Activated naive CD8-positive, alpha-beta T cell treated with anti-CD3 and anti-CD28 coated beads for 36 hours (primary cell): ENCODE data around the gene IGSF9. TPM values are rescaled to one million over a fixed set of nuclear protein-coding genes. Genes with fewer than 3 reads are reported as not detected.
A peak's percentile ranks its signal among the peaks of the same experiment; 100 is the strongest.

Source experiments
- DNase-seq: peaks from one replicate; pipeline ENCODE4 v3.0.0; 2021
- H3K27ac Mint-ChIP-seq: one replicate; pipeline ENCODE4 v1.8.0; 2022; ENCODE audit warnings: mild to moderate bottlenecking, moderate library complexity, mixed read lengths
- H3K27me3 Mint-ChIP-seq: one replicate; pipeline ENCODE4 v1.8.0; 2022; ENCODE audit warnings: mild to moderate bottlenecking, mixed read lengths
- H3K36me3 Mint-ChIP-seq: one replicate; pipeline ENCODE4 v1.8.0; 2021; ENCODE audit warnings: mild to moderate bottlenecking, mixed read lengths
- H3K4me1 Mint-ChIP-seq: one replicate; pipeline ENCODE4 v1.8.0; 2021; ENCODE audit warnings: mixed read lengths
- H3K4me3 Mint-ChIP-seq: one replicate; pipeline ENCODE4 v1.8.0; 2022; ENCODE audit warnings: mild to moderate bottlenecking, moderate library complexity, mixed read lengths
- H3K9me3 Mint-ChIP-seq: one replicate; pipeline ENCODE4 v1.8.0; 2022; ENCODE audit warnings: mixed read lengths
- total RNA-seq, 2 experiments: library from RNA; stranded (reverse); gene quantifications; one replicate each; pipeline ENCODE4 v1.2.3, GENCODE V29; 2021

The IGSF9 gene
- total RNA-seq, 2 experiments from 2014 or later, result 0.08 TPM; not detected in 1

DNA sequence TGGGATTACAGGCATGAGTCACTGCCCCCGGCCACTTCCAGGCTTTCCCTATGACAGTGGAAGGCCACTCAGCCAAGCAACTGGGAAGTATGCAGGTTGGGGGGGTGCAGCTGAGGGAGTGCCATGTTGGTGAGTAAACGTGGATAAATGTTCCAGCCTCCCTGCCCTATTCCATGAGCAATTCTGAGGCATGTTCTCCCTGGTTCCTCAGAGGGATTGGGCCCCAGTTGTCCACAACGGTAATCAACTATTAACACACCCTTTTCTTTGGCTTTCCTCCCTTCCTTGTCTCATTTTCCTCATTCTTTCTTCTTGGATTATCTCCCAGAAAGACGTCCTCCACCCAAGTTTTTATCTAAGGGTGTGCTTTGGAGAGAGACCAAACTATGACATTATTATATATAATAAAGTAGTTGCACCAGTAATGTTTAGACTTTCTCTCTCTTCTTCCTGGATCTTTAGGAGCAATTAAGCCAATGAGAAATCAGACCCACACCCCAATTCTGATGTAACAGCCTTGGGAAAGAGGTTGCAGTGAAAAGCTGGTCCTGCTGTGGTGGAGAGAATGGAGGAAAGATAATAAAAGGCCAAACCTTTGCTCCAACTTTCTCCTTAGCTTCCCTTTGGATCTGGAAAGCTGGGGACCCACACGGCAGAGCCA is 15.4 kb upstream of the IGSF9 start:
- Mint-ChIP-seq H3K27me3 (peaks cover 3% of the 10 kb centered on the region), H3K4me3 (no peak overlapping the region), H3K9me3 (no peaks in the 10 kb centered on the region), H3K36me3 (no peaks in the 10 kb centered on the region), H3K4me1 (peaks cover 4% of the 10 kb centered on the region), H3K27ac (no peak overlapping the region)
- no peak for DNase-seq

DNA sequence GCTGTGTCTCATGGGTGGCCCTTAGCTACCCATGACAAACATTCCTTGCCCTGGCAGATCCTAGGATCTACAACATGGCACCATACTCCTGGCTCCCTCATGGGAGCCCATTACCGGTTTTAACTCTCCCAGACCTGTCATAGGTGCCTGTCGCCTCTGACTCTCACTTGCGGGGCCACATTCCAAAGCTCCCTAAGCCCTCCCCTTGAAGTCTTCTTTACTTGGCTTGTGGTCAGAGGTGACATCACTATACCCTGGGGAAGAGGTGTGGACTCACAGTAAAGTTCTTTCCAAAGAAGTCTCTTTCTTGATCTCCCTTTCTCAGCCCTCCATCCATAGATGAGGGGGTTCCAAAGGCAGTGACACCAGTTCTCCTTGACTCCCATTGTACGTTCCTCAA is 14.0 kb upstream of the IGSF9 start:
- H3K9me3 Mint-ChIP-seq, result no peaks in the 10 kb centered on the region
- H3K36me3 Mint-ChIP-seq, result no peaks in the 10 kb centered on the region
- H3K4me1 Mint-ChIP-seq, result peaks cover 4% of the 10 kb centered on the region
- peaks cover 3% of the 10 kb centered on the region for H3K27me3 Mint-ChIP-seq
- DNase-seq, result no peak
- H3K4me3 Mint-ChIP-seq, result no peak overlapping the region
- H3K27ac Mint-ChIP-seq, result no peak overlapping the region

DNA sequence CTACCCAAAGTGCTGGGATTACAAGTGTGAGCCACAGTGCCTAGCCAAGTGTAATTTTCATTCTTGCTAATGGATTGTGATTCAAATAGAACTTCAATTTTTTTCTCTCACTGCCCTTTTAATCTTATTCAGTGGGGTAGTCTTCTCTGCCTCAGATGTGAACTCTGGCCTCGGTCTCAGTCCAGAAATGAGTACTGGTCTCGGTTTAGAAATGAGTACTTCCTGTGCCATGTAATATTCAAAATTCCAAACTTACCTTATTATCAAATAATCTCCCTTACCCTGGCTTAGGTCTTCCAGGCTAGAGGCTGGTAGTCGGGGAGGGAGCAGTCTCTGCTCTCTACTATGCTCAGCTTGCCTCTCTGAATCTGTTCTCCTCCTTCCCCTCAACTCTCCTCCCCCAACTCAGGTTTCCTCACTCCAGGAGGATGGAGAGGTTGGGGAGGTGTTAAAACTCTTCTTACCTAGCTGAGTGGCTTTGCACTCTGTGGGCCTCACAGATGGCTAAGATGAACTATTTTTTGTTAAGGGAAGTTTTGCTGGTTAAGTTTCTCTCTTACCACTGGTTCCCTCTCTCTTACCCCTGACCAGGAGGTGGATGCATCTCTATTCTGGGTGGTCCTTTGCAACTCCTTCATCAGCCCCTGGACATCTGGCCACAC is 13.4 kb upstream of the IGSF9 start:
- Mint-ChIP-seq H3K4me3 (no peak overlapping the region), H3K27ac (no peak overlapping the region), H3K4me1 (peaks cover 4% of the 10 kb centered on the region), H3K36me3 (no peaks in the 10 kb centered on the region), H3K27me3 (peaks cover 4% of the 10 kb centered on the region), H3K9me3 (no peaks in the 10 kb centered on the region)
- DNase-seq, result no peak

DNA sequence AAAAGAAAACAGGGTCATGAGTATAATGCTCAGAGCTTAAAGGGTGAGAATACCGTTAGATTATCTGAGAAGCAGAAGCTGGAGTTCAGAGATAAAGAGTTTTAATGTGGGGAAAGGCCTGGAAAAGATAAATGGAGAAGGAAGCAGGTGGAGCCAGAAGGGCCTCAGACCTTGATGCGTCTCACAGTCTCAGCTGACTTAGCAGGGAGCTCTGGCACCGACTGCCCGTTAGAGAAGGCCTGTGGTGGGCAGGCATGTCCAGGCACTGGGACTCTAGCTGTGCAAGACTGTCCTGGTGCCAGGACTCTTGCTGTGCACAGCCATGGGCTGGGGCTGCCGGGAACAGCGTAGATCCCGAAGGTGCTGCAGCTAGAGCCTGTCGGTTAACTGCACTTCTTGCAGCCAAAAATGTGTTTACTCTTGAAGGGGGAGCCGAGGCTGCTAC is 12.4 kb upstream of the IGSF9 start:
- no peaks in the 10 kb centered on the region for H3K36me3 Mint-ChIP-seq
- H3K27me3 Mint-ChIP-seq, result peaks cover 6% of the 10 kb centered on the region
- H3K9me3 Mint-ChIP-seq, result no peaks in the 10 kb centered on the region
- H3K27ac Mint-ChIP-seq, result no peak overlapping the region
- no peak for DNase-seq
- peaks cover 4% of the 10 kb centered on the region for H3K4me1 Mint-ChIP-seq
- no peak overlapping the region for H3K4me3 Mint-ChIP-seq

DNA sequence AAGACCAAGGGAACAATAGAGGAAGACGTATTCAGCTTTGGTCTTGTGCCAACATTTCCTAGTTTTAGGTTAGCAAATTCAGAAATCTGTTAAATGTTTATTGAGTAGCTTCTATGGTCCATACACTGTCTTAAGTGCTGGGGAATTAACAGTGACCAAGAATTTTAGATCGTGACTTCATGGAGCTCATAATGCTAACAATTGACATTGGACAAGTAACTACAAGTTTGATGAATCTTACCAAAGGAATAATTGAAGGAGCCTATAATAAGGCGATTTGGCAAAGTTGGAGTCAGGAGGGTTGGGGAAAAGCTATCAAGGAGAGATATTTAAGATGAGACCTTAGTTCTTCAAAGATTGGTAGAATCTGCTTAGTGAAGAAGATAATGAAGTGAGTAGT is 10.0 kb upstream of the IGSF9 start:
- Mint-ChIP-seq H3K36me3 (no peaks in the 10 kb centered on the region), H3K9me3 (no peaks in the 10 kb centered on the region), H3K27ac (no peak overlapping the region), H3K4me1 (peaks cover 4% of the 10 kb centered on the region), H3K4me3 (no peak overlapping the region), H3K27me3 (peaks cover 10% of the 10 kb centered on the region)
- no peak for DNase-seq

DNA sequence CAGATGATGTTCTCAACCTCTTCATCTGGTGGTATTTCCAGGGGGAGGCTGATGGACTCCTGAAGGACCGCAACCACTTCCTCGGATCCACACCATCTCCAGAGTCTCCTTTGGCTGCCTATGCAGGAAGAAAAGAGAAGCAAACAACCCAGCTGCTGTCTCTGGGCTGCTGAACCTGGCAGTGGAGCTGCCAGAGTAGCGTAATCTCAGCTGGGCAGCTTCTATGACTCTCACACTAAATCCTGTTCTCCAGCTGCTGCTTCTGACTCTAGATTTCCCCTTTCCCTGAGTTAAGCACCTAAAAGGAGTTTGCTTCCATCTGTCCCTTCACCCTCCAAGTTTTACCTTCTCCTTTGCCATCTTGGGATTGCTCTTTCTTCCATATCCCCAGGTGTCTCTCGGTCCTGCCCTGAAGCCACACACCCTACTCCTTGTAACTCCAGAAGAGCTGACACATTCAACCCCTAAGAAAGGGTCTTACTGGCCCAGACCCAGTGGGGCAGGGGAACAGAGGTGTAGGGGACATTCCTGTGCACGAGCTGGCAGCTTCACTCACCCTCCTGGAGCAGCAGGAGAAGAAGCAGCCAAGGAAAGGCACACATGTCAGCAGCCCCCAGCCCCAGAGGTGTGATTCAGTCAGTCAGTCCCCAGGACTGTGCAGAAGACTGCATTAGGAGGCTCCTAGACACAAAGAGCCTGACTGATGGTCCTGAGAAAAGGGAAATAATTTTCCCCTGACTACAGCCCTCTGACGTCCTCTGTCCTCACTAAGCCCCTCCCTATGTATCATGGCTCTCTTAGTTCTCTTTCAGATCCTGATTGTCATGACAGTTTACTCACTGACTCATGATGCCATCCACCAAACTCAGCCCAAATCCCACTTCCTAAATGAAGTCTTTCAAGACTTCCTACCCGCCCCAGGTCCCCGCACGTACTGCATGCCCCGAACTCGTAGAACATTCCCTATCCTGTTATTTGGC is 8.4 kb upstream of the IGSF9 start, which contains the start of gene SLAMF9:
Gene SLAMF9 (minus strand): TSS at position 702 of the 980 bp plus-strand sequence. CDS start 100 bp downstream, at position 602.
- Mint-ChIP-seq H3K36me3 (no peaks in the 10 kb centered on the region), H3K9me3 (no peaks in the 10 kb centered on the region), H3K27me3 (peaks cover 10% of the 10 kb centered on the region), H3K4me3 (no peak within 1 kb of the TSS), H3K4me1 (peaks cover 3% of the 10 kb centered on the region), H3K27ac (no peak within 1 kb of the TSS)
- no peak for DNase-seq

DNA sequence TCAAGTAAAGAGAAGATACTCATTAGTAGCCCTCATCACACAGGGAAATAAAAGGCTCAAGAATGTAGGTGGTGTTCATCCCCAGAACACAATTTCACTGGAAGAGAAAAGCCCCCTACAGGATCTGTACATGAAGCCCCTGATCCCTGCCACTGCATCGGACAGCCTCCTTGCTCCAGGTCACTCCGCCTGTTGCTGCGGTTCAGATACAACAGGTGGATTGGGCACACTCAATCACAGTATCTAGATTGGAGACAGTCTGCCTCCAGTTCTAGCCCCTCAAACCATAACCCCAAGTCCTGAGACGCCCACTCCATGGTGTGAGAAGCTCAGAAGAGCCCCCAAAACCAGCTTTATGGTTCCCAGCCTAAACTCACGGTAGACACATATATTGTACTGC is 7.5 kb upstream of the IGSF9 start:
- Mint-ChIP-seq H3K27me3 (peaks cover 10% of the 10 kb centered on the region), H3K36me3 (no peaks in the 10 kb centered on the region), H3K4me3 (no peak overlapping the region), H3K4me1 (no peaks in the 10 kb centered on the region), H3K9me3 (no peaks in the 10 kb centered on the region), H3K27ac (no peak overlapping the region)
- DNase-seq, result no peak

DNA sequence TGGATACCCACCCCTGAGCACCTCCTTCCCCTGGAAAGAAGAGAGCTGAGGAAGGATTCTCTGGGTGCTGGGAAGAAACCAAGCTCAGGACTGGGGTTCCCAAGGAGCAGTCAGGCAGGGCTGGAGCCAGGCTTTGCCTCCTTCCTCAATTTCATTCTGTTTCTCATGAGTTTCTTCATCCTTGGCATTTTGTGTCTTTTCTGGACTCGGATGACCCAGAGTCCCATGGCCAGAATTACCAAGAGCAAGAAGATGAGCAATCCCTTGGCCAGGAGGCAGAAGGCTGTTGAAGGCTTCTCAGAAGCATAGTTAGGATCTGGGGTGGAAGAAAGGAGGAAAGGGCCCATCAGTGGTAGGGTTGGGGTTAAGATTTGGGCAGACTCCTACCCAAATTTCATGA is 6.1 kb upstream of the IGSF9 start:
- Mint-ChIP-seq H3K9me3 (no peaks in the 10 kb centered on the region), H3K4me1 (no peaks in the 10 kb centered on the region), H3K27me3 (peaks cover 10% of the 10 kb centered on the region), H3K36me3 (no peaks in the 10 kb centered on the region), H3K4me3 (no peak overlapping the region), H3K27ac (no peak overlapping the region)
- DNase-seq, result no peak

DNA sequence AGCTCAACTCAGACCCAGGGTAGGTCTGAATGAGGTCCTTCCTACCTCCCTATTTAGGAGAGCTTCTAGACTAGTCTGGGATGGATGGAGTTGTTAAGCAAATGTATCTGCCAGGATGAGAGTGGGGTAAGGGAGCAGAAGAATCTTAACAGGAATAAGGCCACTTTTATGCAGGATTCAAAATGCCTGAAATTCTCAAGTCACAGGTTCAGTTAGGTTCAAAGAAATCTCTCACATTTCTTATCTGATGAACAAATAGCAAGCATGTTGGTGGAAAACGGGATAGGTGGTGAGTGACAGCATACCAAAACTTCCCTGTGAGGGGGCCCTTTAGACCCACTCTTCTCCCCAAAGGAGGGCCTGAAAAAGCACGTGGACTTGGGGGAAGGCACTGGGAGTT is 5.6 kb upstream of the IGSF9 start:
- Mint-ChIP-seq H3K4me1 (no peaks in the 10 kb centered on the region), H3K27me3 (peaks cover 10% of the 10 kb centered on the region), H3K4me3 (no peak overlapping the region), H3K36me3 (no peaks in the 10 kb centered on the region), H3K9me3 (no peaks in the 10 kb centered on the region), H3K27ac (no peak overlapping the region)
- DNase-seq, result no peak

DNA sequence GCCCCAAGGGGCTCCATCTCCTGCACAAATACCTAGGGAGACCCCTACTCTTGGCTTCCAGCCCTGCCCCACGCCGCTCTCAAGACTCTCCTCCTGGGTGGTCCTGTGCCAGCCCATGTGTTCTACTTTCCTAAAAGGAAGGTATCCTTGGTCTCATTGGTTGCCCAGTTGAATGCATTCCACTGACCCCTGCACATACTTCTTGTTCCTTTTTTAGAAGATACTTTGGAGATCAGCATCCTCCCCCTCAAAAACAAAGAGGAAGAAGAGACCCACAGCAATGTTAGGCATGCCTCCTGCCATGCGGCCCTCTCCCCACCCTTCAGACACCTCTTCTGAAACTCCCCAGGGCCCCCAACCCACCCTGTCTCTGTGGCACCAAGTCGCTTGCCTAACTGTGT is 4.6 kb upstream of the IGSF9 start:
- Mint-ChIP-seq H3K4me1 (peaks cover 4% of the 10 kb centered on the region), H3K4me3 (no peak overlapping the region), H3K27me3 (peaks cover 16% of the 10 kb centered on the region), H3K36me3 (no peaks in the 10 kb centered on the region), H3K9me3 (no peaks in the 10 kb centered on the region), H3K27ac (no peak overlapping the region)
- DNase-seq, result no peak

DNA sequence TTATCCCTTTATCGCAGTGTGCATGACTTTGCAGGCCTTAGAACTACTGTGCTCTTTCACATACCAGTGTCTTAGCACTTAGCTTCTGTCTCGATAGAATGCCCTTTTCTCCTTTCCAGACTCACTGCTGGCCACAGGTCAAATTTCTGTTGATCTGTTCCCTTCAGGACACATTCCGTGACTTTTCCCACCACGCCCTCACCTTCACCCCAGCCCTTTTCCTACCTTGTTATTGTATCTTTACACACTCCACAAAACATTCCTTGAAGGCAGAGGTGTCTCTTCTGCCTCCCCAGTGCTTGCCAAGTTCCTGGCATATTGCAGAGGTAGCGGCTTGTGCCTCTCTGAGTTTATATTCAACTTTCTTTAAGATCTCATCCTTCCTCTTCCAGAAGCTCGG is 3.7 kb upstream of the IGSF9 start:
- no peak overlapping the region for H3K4me3 Mint-ChIP-seq
- no peak overlapping the region for H3K27ac Mint-ChIP-seq
- H3K27me3 Mint-ChIP-seq, result peaks cover 24% of the 10 kb centered on the region
- H3K4me1 Mint-ChIP-seq, result peaks cover 4% of the 10 kb centered on the region
- no peaks in the 10 kb centered on the region for H3K9me3 Mint-ChIP-seq
- DNase-seq, result no peak
- no peaks in the 10 kb centered on the region for H3K36me3 Mint-ChIP-seq

DNA sequence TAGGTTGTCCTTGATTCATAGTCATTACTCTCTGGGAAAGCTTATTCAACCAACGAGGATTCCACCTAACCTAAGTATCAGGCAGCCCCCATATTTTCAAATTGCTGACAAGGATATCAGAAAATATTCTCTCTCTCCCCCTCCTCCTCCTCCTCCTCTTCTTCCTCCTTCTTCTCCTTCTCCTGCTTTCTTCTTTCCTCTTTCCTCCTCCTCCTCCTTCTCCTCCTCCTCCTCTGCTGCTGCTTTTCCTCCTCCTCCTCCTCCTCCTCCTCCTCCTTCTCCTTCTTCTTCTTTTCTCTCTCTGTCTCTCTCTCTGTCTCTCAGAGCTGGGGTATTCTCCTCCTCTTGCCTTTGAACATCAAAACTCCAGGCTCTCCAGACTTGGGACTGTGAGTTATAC is 2.5 kb upstream of the IGSF9 start:
- Mint-ChIP-seq H3K4me3 (no peak overlapping the region), H3K9me3 (no peaks in the 10 kb centered on the region), H3K4me1 (peaks cover 4% of the 10 kb centered on the region), H3K27ac (no peak overlapping the region), H3K27me3 (peaks cover 26% of the 10 kb centered on the region), H3K36me3 (no peaks in the 10 kb centered on the region)
- DNase-seq, result no peak

DNA sequence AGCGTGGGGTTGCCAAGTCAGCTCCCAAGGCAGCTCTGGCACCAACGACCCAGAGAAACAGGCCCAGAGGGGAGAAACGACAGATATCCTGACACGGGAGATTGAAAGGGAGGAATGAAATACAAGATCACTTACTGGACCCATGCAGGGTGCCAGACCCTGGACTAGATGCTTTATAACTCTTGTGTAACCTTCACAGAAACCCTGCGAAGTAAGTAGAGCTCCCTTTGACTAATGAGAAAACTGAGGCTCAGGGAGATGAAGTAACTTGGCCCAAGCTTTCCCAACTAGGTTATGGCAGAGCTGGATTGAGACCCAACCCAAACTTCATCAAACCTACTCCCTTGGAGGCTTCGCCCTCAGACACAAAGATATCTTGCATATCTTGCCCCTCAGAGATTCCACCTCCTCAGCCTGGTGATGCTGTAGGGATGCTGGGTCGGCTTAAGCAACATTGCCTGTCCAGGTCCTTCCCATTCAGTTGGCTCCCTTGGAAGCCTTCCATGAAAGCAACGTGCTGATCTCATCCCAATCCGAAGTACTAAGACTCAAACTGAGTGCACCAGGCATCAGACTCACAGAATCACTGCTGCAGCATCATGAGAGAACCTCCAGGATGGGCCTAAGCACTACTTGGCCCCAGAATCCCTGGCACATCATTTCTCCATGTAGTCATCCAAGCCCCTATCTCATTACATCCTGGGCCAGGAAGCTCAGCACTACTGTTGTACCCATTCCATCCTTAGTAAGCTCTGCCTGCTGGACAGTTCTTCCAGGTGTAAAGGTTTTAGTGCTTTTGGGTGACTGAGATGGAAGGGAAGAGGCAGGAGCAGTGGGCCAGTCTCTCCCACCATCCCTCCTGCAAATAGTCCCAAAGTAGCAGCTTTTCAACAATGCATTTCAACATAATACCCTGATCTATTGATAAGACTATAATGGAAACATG is 1.1 kb upstream of the IGSF9 start:
- H3K36me3 Mint-ChIP-seq, result no peaks in the 10 kb centered on the region
- H3K27me3 Mint-ChIP-seq, result peaks cover 21% of the 10 kb centered on the region
- no peak for DNase-seq
- H3K4me1 Mint-ChIP-seq, result peaks cover 4% of the 10 kb centered on the region
- no peaks in the 10 kb centered on the region for H3K9me3 Mint-ChIP-seq
- H3K4me3 Mint-ChIP-seq, result peak overlapping the region; percentile 38
- H3K27ac Mint-ChIP-seq, result no peak overlapping the region
